Inflammatory macrophage treated with lipopolysaccharide for 1 hour (primary cell): ENCODE results near the gene SNN.

Experiments used
- DNase-seq, 2 donors: peaks; one replicate each; pipeline ENCODE4 v3.0.0-alpha.2; 2020 to 2022

The SNN gene

DNA sequence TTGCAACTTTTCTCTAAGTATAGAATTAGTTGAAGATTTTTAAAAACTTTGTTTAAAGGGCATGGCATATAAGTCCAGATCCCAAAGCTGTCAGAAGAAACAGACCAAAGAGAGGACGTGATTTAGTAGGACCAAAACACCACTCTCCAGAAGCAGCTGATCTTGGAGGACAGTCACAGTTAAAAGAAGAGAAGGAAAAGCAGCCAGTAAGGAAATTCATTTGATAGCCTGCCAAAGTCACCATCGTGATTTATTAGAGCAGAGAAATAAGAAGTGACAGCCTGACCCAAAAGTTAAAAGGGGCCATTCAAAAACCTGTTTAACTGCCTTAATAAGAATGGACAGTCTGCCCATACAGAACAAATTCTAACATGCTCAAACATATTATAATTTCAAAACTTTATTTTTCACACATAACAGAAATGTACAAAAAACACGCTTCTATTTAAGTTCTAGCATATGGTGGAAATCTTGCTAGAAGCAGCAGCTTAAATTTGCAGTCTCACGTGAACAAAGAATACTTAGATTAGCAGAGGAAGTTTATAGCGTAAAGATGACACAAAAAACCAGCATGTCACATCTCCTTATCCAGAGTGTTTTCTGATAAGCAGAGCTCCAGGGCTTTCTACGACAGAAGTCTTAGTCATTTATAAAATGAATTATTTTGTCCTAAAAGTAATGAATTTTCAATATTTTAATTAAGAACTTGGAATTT lies 37.2 kb downstream of the SNN start:
- DNase-seq, result no peak

DNA sequence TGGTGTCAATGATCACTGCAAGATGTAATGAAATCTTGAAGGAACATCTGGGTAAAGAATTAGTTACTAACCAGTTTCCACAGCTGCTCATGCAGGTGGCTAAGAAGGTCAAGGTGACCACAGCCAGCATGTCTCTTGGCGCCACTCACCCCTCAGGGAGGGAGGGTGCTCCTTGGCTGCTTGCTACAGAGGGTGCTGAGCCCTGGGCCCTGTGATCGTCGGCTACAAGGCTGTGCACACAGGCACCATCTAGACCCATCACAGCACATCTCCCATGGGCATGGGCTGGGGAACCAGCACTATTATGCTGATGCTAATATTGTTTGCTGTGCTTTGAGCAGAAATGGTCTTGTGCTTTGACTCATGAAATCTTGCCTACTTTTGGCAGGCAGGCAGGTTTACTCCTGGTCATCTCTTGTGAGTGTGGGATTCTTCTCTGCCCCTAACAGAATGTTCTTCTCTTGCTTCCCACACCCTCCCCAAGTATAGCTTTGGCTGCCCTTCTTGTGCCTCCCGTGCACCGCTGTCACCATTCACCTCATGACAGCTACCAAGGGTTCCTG lies 38.0 kb downstream of the SNN start:
- DNase-seq, result no peak

DNA sequence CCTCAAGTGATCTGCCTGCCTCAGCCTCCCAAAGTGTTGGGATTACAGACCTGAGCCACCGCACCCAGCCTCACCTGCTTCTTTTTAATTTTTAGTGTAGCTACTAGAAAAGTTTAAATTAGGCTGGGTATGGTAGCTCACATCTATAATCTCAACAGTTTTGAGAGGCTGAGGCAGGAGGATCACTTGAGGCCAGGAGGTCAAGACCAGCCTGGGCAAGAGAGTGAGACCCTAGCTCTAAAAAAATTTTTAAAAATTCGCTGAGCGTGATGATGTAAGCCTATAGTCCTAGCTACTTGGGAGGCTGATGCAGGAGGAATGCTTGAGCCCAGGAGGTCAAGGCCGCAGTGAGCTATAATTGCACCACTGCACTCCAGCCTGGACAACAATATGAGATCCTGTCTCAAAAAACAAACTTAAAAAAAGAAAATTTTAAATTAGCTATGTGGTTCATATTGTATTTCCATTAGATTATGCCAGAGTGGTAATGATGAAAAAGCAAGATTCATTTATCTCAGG lies 39.5 kb downstream of the SNN start:
- DNase-seq, result no peak

DNA sequence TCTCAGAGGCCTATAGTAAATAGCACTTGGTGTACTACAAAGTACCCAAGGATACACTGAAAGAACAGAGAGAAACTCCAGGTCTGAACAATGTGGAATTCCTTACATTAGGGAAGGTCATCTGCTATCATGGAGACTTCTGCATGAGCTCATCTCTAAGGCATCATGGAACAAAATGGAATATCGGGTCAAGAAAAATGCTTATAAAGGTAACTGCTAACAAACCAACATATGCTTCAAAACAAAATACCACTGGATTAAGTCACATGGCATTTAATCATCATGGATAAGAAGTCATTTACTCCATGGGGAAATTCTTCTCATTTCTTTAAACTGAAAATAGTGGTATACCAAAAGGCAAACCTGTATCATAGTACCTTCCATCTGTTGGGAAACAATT lies 40.2 kb downstream of the SNN start:
- DNase-seq, result no peak

DNA sequence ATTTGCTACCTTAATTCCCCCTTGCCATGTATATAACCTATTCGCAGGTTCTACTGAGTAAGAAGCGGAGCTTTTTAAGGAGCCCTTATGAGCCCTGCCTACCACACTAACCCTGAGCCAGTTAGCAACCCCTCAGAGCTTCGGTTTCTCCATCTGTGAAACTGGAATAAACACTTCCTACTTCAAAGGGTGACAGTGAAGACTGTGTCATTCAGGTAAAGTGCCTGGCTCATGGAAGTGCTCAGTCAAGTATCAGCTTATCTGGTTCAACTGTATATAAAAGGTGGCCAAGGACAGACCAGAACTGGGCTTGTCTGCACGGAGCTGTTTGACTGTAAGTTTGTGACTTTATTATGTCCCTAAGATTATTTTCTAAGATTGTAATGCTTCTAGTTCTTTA lies 43.4 kb downstream of the SNN start:
- DNase-seq, result no peak

DNA sequence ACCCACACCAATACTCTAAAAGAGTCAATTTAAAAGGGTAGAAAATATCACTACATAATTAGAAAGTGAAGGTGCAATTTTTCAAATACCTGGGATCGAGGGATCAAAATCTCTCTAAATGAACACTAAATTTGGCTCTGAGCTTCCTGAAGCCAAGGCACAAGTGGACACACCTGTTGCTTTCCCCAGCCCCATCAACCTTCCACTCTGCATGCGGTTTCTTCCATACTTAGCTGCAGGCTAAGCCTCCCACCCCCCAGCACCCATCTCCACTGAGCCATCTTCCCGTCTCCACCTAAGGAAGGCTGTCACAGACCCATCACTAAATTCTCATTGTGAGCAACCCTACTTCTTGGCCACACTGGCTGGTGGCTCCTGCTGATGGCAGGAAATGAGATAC lies 43.9 kb downstream of the SNN start:
- DNase-seq, result no peak

DNA sequence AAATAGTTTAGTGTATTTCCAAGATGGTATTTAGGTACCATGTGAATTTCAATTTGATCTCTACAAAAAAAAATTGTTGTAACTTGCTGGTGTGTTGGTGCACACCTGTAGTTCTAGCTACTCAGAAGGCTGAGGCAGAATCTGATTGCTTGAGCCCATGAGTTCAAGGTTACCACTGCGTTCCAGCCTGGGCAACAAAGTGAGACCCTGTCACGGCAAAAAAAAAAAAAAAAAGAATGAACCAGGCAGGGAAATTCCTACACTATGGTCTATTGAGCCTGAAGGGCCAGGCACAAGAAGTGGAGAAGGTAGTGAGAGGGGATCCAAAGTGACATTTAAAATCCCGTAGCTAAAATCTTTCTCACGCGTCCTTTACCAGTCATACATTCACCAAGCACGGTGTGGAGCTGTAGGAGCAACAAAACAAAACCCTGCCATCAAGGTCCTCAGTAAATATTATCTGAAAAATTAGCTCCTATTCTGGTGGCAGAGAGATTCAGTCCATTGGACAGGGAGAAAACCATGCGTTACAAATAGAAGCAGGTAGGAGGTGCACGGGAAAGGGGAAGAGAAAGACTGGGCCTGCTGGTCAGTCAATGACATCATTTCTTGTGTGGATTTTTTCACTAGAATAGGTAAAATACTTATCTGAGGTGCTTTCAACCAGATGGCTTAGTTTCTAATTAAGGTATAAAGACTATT lies 47.1 kb downstream of the SNN start:
- DNase-seq, result no peak

DNA sequence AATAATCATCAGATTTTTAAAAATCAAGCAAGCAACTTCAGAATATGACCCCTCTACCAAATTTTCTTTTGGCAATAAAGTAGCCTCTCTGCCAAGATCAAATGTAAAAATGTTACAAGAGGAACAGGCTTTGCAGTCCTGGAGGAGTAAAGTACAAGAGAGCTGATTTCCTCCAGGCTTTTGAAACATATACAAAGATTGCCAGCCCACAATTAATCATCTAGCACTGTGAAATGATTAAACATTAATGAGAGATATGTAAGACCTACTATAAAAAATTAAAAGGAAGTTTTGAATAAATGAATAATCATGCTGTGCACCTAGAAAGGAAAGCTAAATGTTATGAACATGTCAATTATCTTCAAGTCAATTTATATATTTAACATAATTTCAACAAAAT lies 48.1 kb downstream of the SNN start:
- no peak for DNase-seq

DNA sequence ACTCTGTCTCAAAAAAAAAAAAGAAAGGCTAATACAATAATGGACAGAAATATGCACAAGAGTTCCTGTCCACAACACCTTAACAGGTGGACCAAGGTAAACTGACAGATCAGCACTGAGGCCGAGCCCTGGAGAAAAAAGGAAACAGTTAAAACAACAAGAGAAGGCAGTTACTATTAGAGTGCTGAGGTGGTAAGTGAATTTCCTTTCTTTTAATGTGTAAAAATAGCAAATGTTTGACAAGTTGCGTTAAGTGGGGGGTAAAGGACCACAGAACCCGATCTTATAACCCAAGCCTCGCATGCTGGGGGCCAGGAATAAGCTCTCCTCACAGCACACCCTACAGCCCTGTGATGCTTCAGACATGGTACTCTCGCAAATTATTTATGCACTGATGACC lies 49.6 kb downstream of the SNN start:
- no peak for DNase-seq

DNA sequence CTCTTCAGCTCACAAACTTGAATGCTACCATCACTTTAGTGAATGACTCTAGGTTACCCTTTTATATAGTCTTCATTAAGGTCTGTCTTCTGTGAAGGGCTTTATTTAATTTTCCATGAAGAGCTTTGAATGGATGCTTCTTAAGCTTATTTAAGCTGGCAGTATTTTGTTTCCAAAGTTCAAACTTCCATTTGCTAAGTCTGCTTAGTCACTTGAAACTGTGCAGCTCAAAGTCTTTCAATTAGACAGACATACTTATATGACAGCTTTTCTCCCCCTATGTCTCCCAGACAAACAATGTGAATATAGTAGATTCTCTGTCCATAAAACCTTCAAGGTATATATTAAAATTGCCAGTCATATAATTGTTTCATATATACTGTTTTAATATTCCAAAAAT lies 50.9 kb downstream of the SNN start:
- no peak for DNase-seq

DNA sequence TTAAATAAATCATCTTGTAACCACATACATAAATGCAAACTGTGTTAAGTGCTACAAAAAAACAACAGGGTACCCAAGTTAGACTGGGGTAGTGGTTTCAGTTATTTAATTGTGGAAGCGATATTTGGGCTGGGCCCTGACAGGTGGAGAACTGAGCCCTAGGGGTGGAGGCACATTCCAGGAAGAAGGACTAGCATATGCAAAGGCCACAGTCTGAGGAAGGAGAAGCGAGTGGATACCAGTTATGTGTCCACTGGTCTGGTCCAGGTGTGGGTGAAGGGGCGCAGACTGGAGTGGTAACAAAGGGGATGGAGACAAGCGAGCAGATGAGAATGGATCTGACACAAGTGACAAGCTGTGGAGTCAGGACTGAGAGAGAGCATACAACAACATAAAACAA lies 51.5 kb downstream of the SNN start:
- no peak for DNase-seq

DNA sequence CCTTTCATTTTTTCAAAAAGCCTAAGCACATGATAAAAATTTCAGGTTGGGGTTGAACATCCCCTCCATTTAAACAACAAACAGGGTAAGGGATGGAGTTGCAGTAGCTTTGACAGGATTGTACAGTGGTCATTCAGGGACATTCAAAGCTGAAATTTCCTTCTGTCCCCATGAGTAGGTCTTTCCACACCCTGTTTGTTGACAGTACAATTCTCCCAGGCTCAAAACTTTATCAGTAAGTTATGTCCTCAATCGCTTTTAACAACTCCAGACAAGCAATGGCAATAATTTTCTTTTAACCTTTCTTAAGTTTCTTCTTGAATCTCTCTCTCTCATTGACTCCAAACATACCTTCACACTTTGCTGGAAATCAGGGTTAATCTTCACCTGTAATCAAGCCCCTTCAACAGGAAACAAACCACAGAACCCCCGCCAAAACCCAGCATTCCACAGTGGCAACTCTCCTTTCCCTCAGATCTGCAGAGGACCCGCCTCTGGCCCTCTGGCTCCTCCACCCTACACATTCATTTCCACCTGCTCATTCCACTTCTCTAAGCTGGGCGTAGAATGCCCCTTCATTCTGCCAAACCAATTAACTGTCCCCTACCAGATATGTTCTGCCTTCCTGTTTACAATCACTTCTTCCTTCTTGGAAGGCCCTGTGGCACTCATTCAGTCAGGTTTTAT lies 53.7 kb downstream of the SNN start:
- no peak for DNase-seq

DNA sequence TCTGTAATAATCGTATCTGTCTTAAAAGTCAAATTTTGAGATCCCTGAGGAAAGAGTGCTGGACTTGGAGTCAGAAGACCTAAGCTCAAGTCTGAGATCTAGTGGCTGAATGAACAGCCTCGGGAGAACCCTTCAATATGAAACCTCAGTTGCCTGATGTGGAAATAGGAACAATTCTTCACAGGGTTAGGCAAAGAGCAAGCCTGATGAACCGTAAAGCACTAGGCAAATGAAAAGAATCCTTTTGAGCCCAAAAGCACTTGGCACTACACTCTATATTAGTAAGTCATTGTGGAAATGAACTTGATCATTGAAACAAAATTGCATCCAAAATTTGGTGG lies 54.2 kb downstream of the SNN start:
- DNase-seq, result no peak

DNA sequence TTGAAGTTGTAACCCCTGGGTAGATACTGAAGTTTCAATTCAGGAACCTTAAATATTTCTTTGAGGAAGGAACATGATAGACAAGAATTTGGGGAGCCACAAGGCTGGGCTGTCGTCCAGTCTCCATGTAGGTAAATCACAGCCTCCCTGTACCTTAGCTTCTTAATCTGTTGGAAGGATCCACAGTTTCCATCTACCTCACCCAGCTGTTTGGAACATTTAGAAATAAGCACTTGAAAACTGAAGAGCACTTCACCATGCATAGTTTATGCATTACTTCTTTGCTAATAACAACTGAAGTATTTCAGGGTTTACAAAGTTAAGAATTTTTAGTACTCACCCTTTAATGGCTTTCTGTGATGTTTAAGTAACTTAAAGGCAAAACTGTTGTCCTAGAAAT lies 57.2 kb downstream of the SNN start:
- no peak for DNase-seq

DNA sequence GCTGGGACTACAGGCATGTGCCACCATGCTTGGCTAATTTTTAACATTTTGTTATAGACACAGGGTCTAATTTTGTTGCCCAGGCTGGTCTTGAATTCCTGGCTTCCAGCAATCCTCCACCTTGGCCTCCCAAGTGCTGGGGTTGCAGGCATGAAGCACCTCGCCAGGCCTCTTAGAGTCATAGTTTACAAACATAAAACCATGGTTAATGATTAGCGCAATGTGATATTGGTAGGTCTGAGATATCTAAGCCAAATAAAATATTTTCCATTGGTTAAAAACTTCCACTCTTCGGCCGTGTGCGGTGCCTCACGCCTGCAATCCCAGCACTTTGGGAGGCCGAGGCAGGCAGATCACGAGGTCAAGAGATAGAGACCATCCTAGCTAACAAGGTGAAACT lies 57.8 kb downstream of the SNN start:
- DNase-seq, result no peak

DNA sequence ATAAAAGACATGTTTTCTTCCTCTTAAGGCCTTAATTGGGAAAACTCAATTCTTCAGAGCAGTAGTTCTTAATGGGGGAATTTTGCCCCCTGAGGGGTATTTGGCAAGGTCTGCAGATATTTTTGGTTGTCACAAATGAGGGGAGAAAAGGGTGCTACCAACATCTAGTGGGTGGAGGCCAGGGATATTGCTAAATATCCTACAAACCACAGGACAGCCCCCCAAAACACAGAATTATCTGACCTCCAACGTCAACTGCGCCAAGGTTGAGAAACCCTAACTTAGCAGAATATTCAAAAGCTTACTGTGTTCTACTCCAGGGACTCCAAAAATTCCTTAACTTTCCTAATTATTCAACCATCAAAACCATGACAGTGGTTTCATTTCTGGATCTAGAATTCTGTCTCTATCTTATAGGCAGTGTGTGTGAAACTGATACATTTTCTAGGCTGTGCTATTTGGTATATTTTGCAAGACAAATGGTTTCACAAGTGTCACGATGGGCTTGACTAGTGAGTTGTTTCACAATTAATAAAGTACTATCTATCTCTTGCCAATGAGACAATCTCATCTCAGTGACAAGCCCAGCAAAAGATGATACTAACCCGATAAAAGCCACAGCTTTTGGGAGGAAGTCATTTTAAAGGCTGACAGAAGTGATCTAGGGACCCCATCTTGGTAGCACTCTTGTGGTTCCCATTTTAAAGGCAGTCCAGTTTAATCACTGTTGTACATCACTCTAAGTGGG lies 59.7 kb downstream of the SNN start:
- DNase-seq, result peak; percentile 90 to 92
